ENCODE measurements around the gene NOTCH3. TPM values are rescaled to one million over a fixed set of nuclear protein-coding genes. Genes with fewer than 3 reads are reported as not detected.
A peak's percentile ranks its signal among the peaks of the same experiment; 100 is the strongest.

Gene NOTCH3
- total and polyA plus RNA-seq, 2 donors (not counting 1 experiment from before 2014, with no cell fraction given) = 26.4 to 42.6 TPM

- H3K9ac ChIP-seq (ENCODE audit: insufficient read depth, low read length) = peak overlapping the region; percentile 8
- TF ChIP-seq CTCF (conservative IDR thresholded peaks at IDR 0.05 in 1 of 2, IDR thresholded peaks at IDR 0.05 in 1 of 2; ENCODE audit: low read depth in 1 of 2, low read length in 2 of 2) (no peak), EZH2 (IDR thresholded peaks at IDR 0.05; ENCODE audit: low read length, missing control alignments) (peak; percentile 68)
- no peaks in the 10 kb centered on the region for H3K27me3 ChIP-seq (ENCODE audit: control insufficient read depth, insufficient read depth, low read length)
- no peak for DNase-seq (ENCODE audit: low read depth in 2 of 2)
- H2AFZ ChIP-seq (ENCODE audit: low read length) = no peak overlapping the region
- no peaks in the 10 kb centered on the region for H4K20me1 ChIP-seq (ENCODE audit: control insufficient read depth, extremely low read depth, insufficient read depth, low read length)
- no peaks in the 10 kb centered on the region for H3K79me2 ChIP-seq (ENCODE audit: control insufficient read depth, insufficient read depth, low read length)
- peaks cover 14% of the 10 kb centered on the region for H3K4me1 ChIP-seq (ENCODE audit: control insufficient read depth, extremely low read depth, insufficient read depth, low read length)
- no peaks in the 10 kb centered on the region for H3K36me3 ChIP-seq (ENCODE audit: control insufficient read depth, insufficient read depth, low read length)
- peak overlapping the region in 1 of 4 experiments; percentile 72 for H3K4me3 ChIP-seq (replicated peaks in 1 of 4; ENCODE audit: control extremely low read depth in 1 of 4, insufficient read depth in 1 of 4, low read depth in 3 of 4, low read length in 4 of 4)
- peak overlapping the region; percentile 25 for H3K4me2 ChIP-seq (ENCODE audit: extremely low read depth, insufficient read depth, low read length)
- H3K9me3 ChIP-seq (ENCODE audit: control insufficient read depth, insufficient read depth, low read depth, low read length) = no peaks in the 10 kb centered on the region
- H3K27ac ChIP-seq (ENCODE audit: insufficient read depth, low read length) = no peak overlapping the region
These were observed 1.7 kb downstream of the NOTCH3 start for GRCh38 chr19:15198951-15199660.

DNA sequence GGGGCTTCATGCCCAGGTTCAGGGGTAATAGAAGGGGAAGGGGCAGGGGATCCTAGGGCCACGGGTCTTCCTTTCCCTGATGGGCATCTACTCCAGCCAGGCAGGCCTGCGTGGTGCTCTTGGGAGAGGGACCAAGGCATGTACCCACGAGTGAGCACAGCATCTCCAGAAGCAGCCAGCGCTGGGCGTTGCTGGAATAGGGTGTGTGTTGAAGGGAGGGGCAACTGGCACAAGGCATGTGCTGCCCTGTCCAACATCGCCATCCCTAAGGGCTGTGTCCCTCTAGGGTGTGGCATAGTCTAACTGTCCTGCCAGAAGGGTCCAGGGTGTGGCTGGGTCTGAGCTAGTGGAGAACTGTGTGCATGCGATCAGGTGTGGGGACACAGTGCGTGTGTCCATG lies 2.9 kb downstream of the NOTCH3 start:
- H2AFZ ChIP-seq (ENCODE audit: low read length) = no peak overlapping the region
- H3K36me3 ChIP-seq (ENCODE audit: control insufficient read depth, insufficient read depth, low read length) = no peaks in the 10 kb centered on the region
- H3K79me2 ChIP-seq (ENCODE audit: control insufficient read depth, insufficient read depth, low read length) = no peaks in the 10 kb centered on the region
- TF ChIP-seq EZH2 (IDR thresholded peaks at IDR 0.05; ENCODE audit: low read length, missing control alignments) = no peak
- TF ChIP-seq CTCF (conservative IDR thresholded peaks at IDR 0.05 in 1 of 2, IDR thresholded peaks at IDR 0.05 in 1 of 2; ENCODE audit: low read depth in 1 of 2, low read length in 2 of 2) = no peak
- no peak overlapping the region for H3K4me2 ChIP-seq (ENCODE audit: extremely low read depth, insufficient read depth, low read length)
- H3K4me3 ChIP-seq (replicated peaks in 1 of 4; ENCODE audit: control extremely low read depth in 1 of 4, insufficient read depth in 1 of 4, low read depth in 3 of 4, low read length in 4 of 4) = no peak overlapping the region
- H3K9ac ChIP-seq (ENCODE audit: insufficient read depth, low read length) = no peak overlapping the region
- H3K9me3 ChIP-seq (ENCODE audit: control insufficient read depth, insufficient read depth, low read depth, low read length) = no peaks in the 10 kb centered on the region
- no peak for DNase-seq (ENCODE audit: low read depth in 2 of 2)
- H3K4me1 ChIP-seq (ENCODE audit: control insufficient read depth, extremely low read depth, insufficient read depth, low read length) = peaks cover 14% of the 10 kb centered on the region
- no peak overlapping the region for H3K27ac ChIP-seq (ENCODE audit: insufficient read depth, low read length)
- H3K27me3 ChIP-seq (ENCODE audit: control insufficient read depth, insufficient read depth, low read length) = no peaks in the 10 kb centered on the region
- no peaks in the 10 kb centered on the region for H4K20me1 ChIP-seq (ENCODE audit: control insufficient read depth, extremely low read depth, insufficient read depth, low read length)

- peak overlapping the region; percentile 37 for H3K9ac ChIP-seq (ENCODE audit: insufficient read depth, low read length)
- no peak overlapping the region for H3K27ac ChIP-seq (ENCODE audit: insufficient read depth, low read length)
- H2AFZ ChIP-seq (ENCODE audit: low read length) = no peak overlapping the region
- H3K27me3 ChIP-seq (ENCODE audit: control insufficient read depth, insufficient read depth, low read length) = no peaks in the 10 kb centered on the region
- H3K4me3 ChIP-seq (replicated peaks in 1 of 4; ENCODE audit: control extremely low read depth in 1 of 4, insufficient read depth in 1 of 4, low read depth in 3 of 4, low read length in 4 of 4) = no peak overlapping the region
- peak in 1 of 2 donors; percentile 39 for DNase-seq (ENCODE audit: low read depth in 2 of 2)
- TF ChIP-seq CTCF (conservative IDR thresholded peaks at IDR 0.05 in 1 of 2, IDR thresholded peaks at IDR 0.05 in 1 of 2; ENCODE audit: low read depth in 1 of 2, low read length in 2 of 2) (no peak), EZH2 (IDR thresholded peaks at IDR 0.05; ENCODE audit: low read length, missing control alignments) (no peak)
- H3K4me1 ChIP-seq (ENCODE audit: control insufficient read depth, extremely low read depth, insufficient read depth, low read length) = peaks cover 14% of the 10 kb centered on the region
- no peaks in the 10 kb centered on the region for H4K20me1 ChIP-seq (ENCODE audit: control insufficient read depth, extremely low read depth, insufficient read depth, low read length)
- no peak overlapping the region for H3K4me2 ChIP-seq (ENCODE audit: extremely low read depth, insufficient read depth, low read length)
- no peaks in the 10 kb centered on the region for H3K9me3 ChIP-seq (ENCODE audit: control insufficient read depth, insufficient read depth, low read depth, low read length)
- no peaks in the 10 kb centered on the region for H3K36me3 ChIP-seq (ENCODE audit: control insufficient read depth, insufficient read depth, low read length)
- H3K79me2 ChIP-seq (ENCODE audit: control insufficient read depth, insufficient read depth, low read length) = no peaks in the 10 kb centered on the region
These were observed 3.4 kb downstream of the NOTCH3 start for GRCh38 chr19:15197275-15197941.
